ENCODE measurements around the gene PCDH9.

PCDH9 gene

GRCh38 chr13:66921437-66921836, 308.7 kb downstream of the PCDH9 start:
- Histone ChIP-seq H3K36me3 (ENCODE audit: control insufficient read depth, insufficient read depth, low read length) (no peaks in the 10 kb centered on the region), H3K79me1 (ENCODE audit: low read length) (no peaks in the 10 kb centered on the region), H3K4me2 (ENCODE audit: low read length) (no peak overlapping the region), H3K27me3 (ENCODE audit: insufficient read depth, low read length, poor library complexity) (no peaks in the 10 kb centered on the region), H3K27ac (ENCODE audit: low read depth, low read length) (no peak overlapping the region), H4K5ac (ENCODE audit: low read length) (no peak overlapping the region), H2BK120ac (ENCODE audit: low read depth, low read length) (no peak overlapping the region), H3K4me3 (ENCODE audit: low read length) (no peak overlapping the region), H2BK15ac (replicated peaks; ENCODE audit: low read depth) (no peak overlapping the region), H2AK5ac (ENCODE audit: low read length) (no peak overlapping the region), H3K4me1 (ENCODE audit: control insufficient read depth, low read depth, low read length) (no peaks in the 10 kb centered on the region), H3K4ac (ENCODE audit: low read depth, low read length) (no peak overlapping the region), H3K23ac (ENCODE audit: low read length) (no peak overlapping the region), H4K8ac (ENCODE audit: low read depth, low read length) (no peak overlapping the region), H3K9ac (ENCODE audit: low read length) (no peak overlapping the region), H3K56ac (ENCODE audit: low read length) (no peak overlapping the region), H3K18ac (ENCODE audit: low read length) (no peak overlapping the region), H3K79me2 (ENCODE audit: control insufficient read depth, insufficient read depth, low read length) (no peaks in the 10 kb centered on the region), H2BK5ac (ENCODE audit: low read length) (no peak overlapping the region)
- WGBS (ENCODE audit: extremely low coverage, insufficient coverage, low lambda C conversion rate) = no CpG with 5 or more reads among the region's 5 CpGs
- no peak for DNase-seq

GRCh38 chr13:66915596-66916185, 314.4 kb downstream of the PCDH9 start:
- no peak overlapping the region for H3K4me2 ChIP-seq (ENCODE audit: low read length)
- no peak overlapping the region for H2BK5ac ChIP-seq (ENCODE audit: low read length)
- no peak overlapping the region for H3K18ac ChIP-seq (ENCODE audit: low read length)
- H2AK5ac ChIP-seq (ENCODE audit: low read length) = no peak overlapping the region
- no peak overlapping the region for H2BK120ac ChIP-seq (ENCODE audit: low read depth, low read length)
- no peak overlapping the region for H3K56ac ChIP-seq (ENCODE audit: low read length)
- DNase-seq = no peak
- H3K27me3 ChIP-seq (ENCODE audit: insufficient read depth, low read length, poor library complexity) = no peaks in the 10 kb centered on the region
- H3K23ac ChIP-seq (ENCODE audit: low read length) = no peak overlapping the region
- H2BK15ac ChIP-seq (replicated peaks; ENCODE audit: low read depth) = no peak overlapping the region
- H4K5ac ChIP-seq (ENCODE audit: low read length) = no peak overlapping the region
- no peaks in the 10 kb centered on the region for H3K79me1 ChIP-seq (ENCODE audit: low read length)
- no peaks in the 10 kb centered on the region for H3K36me3 ChIP-seq (ENCODE audit: control insufficient read depth, insufficient read depth, low read length)
- H3K4me1 ChIP-seq (ENCODE audit: control insufficient read depth, low read depth, low read length) = no peaks in the 10 kb centered on the region
- no peak overlapping the region for H3K4me3 ChIP-seq (ENCODE audit: low read length)
- no CpG with 5 or more reads among the region's 1 CpG for WGBS (ENCODE audit: extremely low coverage, insufficient coverage, low lambda C conversion rate)
- no peak overlapping the region for H3K27ac ChIP-seq (ENCODE audit: low read depth, low read length)
- H4K8ac ChIP-seq (ENCODE audit: low read depth, low read length) = no peak overlapping the region
- no peaks in the 10 kb centered on the region for H3K79me2 ChIP-seq (ENCODE audit: control insufficient read depth, insufficient read depth, low read length)
- no peak overlapping the region for H3K9ac ChIP-seq (ENCODE audit: low read length)
- H3K4ac ChIP-seq (ENCODE audit: low read depth, low read length) = no peak overlapping the region

GRCh38 chr13:66914155-66914554, 316.0 kb downstream of the PCDH9 start:
- no CpG with 5 or more reads among the region's 4 CpGs for WGBS (ENCODE audit: extremely low coverage, insufficient coverage, low lambda C conversion rate)
- no peak overlapping the region for H3K27ac ChIP-seq (ENCODE audit: low read depth, low read length)
- H3K36me3 ChIP-seq (ENCODE audit: control insufficient read depth, insufficient read depth, low read length) = no peaks in the 10 kb centered on the region
- H3K4me2 ChIP-seq (ENCODE audit: low read length) = no peak overlapping the region
- H4K5ac ChIP-seq (ENCODE audit: low read length) = no peak overlapping the region
- no peak overlapping the region for H3K18ac ChIP-seq (ENCODE audit: low read length)
- H2BK120ac ChIP-seq (ENCODE audit: low read depth, low read length) = no peak overlapping the region
- no peaks in the 10 kb centered on the region for H3K79me1 ChIP-seq (ENCODE audit: low read length)
- no peak overlapping the region for H3K4ac ChIP-seq (ENCODE audit: low read depth, low read length)
- H3K4me1 ChIP-seq (ENCODE audit: control insufficient read depth, low read depth, low read length) = no peaks in the 10 kb centered on the region
- no peak overlapping the region for H4K8ac ChIP-seq (ENCODE audit: low read depth, low read length)
- H3K56ac ChIP-seq (ENCODE audit: low read length) = no peak overlapping the region
- no peak overlapping the region for H3K9ac ChIP-seq (ENCODE audit: low read length)
- H3K23ac ChIP-seq (ENCODE audit: low read length) = no peak overlapping the region
- H3K27me3 ChIP-seq (ENCODE audit: insufficient read depth, low read length, poor library complexity) = no peaks in the 10 kb centered on the region
- no peak overlapping the region for H2BK5ac ChIP-seq (ENCODE audit: low read length)
- H3K79me2 ChIP-seq (ENCODE audit: control insufficient read depth, insufficient read depth, low read length) = no peaks in the 10 kb centered on the region
- H2BK15ac ChIP-seq (replicated peaks; ENCODE audit: low read depth) = no peak overlapping the region
- DNase-seq = no peak
- H3K4me3 ChIP-seq (ENCODE audit: low read length) = no peak overlapping the region
- H2AK5ac ChIP-seq (ENCODE audit: low read length) = no peak overlapping the region

GRCh38 chr13:66911411-66911939, 318.7 kb downstream of the PCDH9 start:
- no peak overlapping the region for H3K18ac ChIP-seq (ENCODE audit: low read length)
- no peak overlapping the region for H3K9ac ChIP-seq (ENCODE audit: low read length)
- H2AK5ac ChIP-seq (ENCODE audit: low read length) = no peak overlapping the region
- H2BK120ac ChIP-seq (ENCODE audit: low read depth, low read length) = no peak overlapping the region
- no peak overlapping the region for H3K4me3 ChIP-seq (ENCODE audit: low read length)
- H3K27me3 ChIP-seq (ENCODE audit: insufficient read depth, low read length, poor library complexity) = no peaks in the 10 kb centered on the region
- H3K23ac ChIP-seq (ENCODE audit: low read length) = no peak overlapping the region
- H3K4ac ChIP-seq (ENCODE audit: low read depth, low read length) = no peak overlapping the region
- no peak overlapping the region for H4K5ac ChIP-seq (ENCODE audit: low read length)
- H3K79me2 ChIP-seq (ENCODE audit: control insufficient read depth, insufficient read depth, low read length) = no peaks in the 10 kb centered on the region
- no peak overlapping the region for H3K56ac ChIP-seq (ENCODE audit: low read length)
- no peaks in the 10 kb centered on the region for H3K4me1 ChIP-seq (ENCODE audit: control insufficient read depth, low read depth, low read length)
- H3K36me3 ChIP-seq (ENCODE audit: control insufficient read depth, insufficient read depth, low read length) = no peaks in the 10 kb centered on the region
- H3K79me1 ChIP-seq (ENCODE audit: low read length) = no peaks in the 10 kb centered on the region
- no peak overlapping the region for H2BK5ac ChIP-seq (ENCODE audit: low read length)
- no peak overlapping the region for H2BK15ac ChIP-seq (replicated peaks; ENCODE audit: low read depth)
- no peak for DNase-seq
- no peak overlapping the region for H4K8ac ChIP-seq (ENCODE audit: low read depth, low read length)
- no peak overlapping the region for H3K4me2 ChIP-seq (ENCODE audit: low read length)
- H3K27ac ChIP-seq (ENCODE audit: low read depth, low read length) = no peak overlapping the region
- WGBS (ENCODE audit: extremely low coverage, insufficient coverage, low lambda C conversion rate) = no CpG with 5 or more reads among the region's 4 CpGs

GRCh38 chr13:66899955-66900354, 330.2 kb downstream of the PCDH9 start:
- Histone ChIP-seq H2BK120ac (ENCODE audit: low read depth, low read length) (no peak overlapping the region), H4K8ac (ENCODE audit: low read depth, low read length) (no peak overlapping the region), H3K4me2 (ENCODE audit: low read length) (no peak overlapping the region), H3K23ac (ENCODE audit: low read length) (no peak overlapping the region), H3K56ac (ENCODE audit: low read length) (no peak overlapping the region), H3K79me1 (ENCODE audit: low read length) (no peaks in the 10 kb centered on the region), H3K4me1 (ENCODE audit: control insufficient read depth, low read depth, low read length) (no peaks in the 10 kb centered on the region), H4K5ac (ENCODE audit: low read length) (no peak overlapping the region), H3K36me3 (ENCODE audit: control insufficient read depth, insufficient read depth, low read length) (no peaks in the 10 kb centered on the region), H3K79me2 (ENCODE audit: control insufficient read depth, insufficient read depth, low read length) (no peaks in the 10 kb centered on the region), H2BK15ac (replicated peaks; ENCODE audit: low read depth) (no peak overlapping the region), H2BK5ac (ENCODE audit: low read length) (no peak overlapping the region), H2AK5ac (ENCODE audit: low read length) (no peak overlapping the region), H3K4ac (ENCODE audit: low read depth, low read length) (no peak overlapping the region), H3K18ac (ENCODE audit: low read length) (no peak overlapping the region), H3K4me3 (ENCODE audit: low read length) (no peak overlapping the region), H3K27ac (ENCODE audit: low read depth, low read length) (no peak overlapping the region), H3K27me3 (ENCODE audit: insufficient read depth, low read length, poor library complexity) (no peaks in the 10 kb centered on the region), H3K9ac (ENCODE audit: low read length) (no peak overlapping the region)
- no CpG with 5 or more reads among the region's 3 CpGs for WGBS (ENCODE audit: extremely low coverage, insufficient coverage, low lambda C conversion rate)
- peak; percentile 69 for DNase-seq

GRCh38 chr13:66896933-66897332, 333.2 kb downstream of the PCDH9 start:
- no peak overlapping the region for H3K4ac ChIP-seq (ENCODE audit: low read depth, low read length)
- no peak overlapping the region for H4K8ac ChIP-seq (ENCODE audit: low read depth, low read length)
- no peaks in the 10 kb centered on the region for H3K36me3 ChIP-seq (ENCODE audit: control insufficient read depth, insufficient read depth, low read length)
- H2BK5ac ChIP-seq (ENCODE audit: low read length) = no peak overlapping the region
- WGBS (ENCODE audit: extremely low coverage, insufficient coverage, low lambda C conversion rate) = no CpG with 5 or more reads among the region's 1 CpG
- H2BK15ac ChIP-seq (replicated peaks; ENCODE audit: low read depth) = no peak overlapping the region
- H3K79me2 ChIP-seq (ENCODE audit: control insufficient read depth, insufficient read depth, low read length) = no peaks in the 10 kb centered on the region
- H3K4me3 ChIP-seq (ENCODE audit: low read length) = no peak overlapping the region
- no peak overlapping the region for H3K18ac ChIP-seq (ENCODE audit: low read length)
- no peak overlapping the region for H3K23ac ChIP-seq (ENCODE audit: low read length)
- H3K4me2 ChIP-seq (ENCODE audit: low read length) = no peak overlapping the region
- no peak overlapping the region for H2BK120ac ChIP-seq (ENCODE audit: low read depth, low read length)
- H3K27me3 ChIP-seq (ENCODE audit: insufficient read depth, low read length, poor library complexity) = no peaks in the 10 kb centered on the region
- no peak overlapping the region for H3K27ac ChIP-seq (ENCODE audit: low read depth, low read length)
- no peaks in the 10 kb centered on the region for H3K4me1 ChIP-seq (ENCODE audit: control insufficient read depth, low read depth, low read length)
- no peak overlapping the region for H2AK5ac ChIP-seq (ENCODE audit: low read length)
- no peak overlapping the region for H4K5ac ChIP-seq (ENCODE audit: low read length)
- H3K79me1 ChIP-seq (ENCODE audit: low read length) = no peaks in the 10 kb centered on the region
- no peak overlapping the region for H3K56ac ChIP-seq (ENCODE audit: low read length)
- DNase-seq = no peak
- no peak overlapping the region for H3K9ac ChIP-seq (ENCODE audit: low read length)
